Endometrium (tissue), 2 donors: ENCODE results near the gene PPP1R7.

Source experiments
- FAIRE-seq: peaks from 2 replicates; lab custom pipeline; 2012; peaks lifted over from hg19 to GRCh38; lab: Jason Lieb, UNC
- donor health status: control.
- donor health status: control.

The PPP1R7 gene

DNA sequence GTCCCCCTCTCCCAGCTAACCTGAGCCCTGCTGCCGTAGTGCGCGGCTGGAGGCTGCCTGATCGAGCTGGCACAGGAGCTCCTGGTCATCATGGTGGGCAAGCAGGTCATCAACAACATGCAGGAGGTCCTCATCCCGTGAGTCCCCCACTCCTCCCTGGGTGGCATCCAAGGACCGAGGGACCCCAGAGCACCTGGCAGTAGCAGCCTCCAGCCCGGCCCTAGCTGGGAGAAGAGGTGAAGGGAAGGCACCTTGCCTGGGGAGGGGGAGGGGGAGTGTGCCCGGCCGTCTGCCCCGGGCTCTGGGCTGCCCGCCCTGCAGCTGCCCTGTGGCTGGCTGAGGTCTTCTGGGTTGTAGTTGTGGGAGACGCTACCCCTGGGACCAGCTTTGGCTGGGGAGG lies 64.5 kb downstream of the PPP1R7 start:
- no peak for FAIRE-seq

DNA sequence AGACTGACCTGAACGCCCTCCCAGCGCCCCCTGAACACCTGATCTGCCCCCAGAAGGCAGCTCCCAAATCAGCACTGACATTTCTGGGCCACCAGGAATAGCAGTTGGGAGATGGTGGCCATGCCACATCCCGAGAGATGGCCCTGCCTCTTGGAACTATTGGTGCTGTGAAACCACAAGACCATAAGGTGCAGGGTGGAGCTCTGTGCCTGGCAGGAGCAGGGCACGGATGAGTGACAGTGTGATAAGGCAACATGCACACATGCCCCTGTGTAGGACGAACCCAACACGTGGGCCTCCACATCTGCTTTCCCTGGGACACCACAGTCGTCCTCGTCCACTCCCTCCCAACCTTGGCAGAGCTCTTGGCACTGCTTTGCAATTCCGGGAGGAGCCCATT lies 65.2 kb downstream of the PPP1R7 start:
- FAIRE-seq = no peak

DNA sequence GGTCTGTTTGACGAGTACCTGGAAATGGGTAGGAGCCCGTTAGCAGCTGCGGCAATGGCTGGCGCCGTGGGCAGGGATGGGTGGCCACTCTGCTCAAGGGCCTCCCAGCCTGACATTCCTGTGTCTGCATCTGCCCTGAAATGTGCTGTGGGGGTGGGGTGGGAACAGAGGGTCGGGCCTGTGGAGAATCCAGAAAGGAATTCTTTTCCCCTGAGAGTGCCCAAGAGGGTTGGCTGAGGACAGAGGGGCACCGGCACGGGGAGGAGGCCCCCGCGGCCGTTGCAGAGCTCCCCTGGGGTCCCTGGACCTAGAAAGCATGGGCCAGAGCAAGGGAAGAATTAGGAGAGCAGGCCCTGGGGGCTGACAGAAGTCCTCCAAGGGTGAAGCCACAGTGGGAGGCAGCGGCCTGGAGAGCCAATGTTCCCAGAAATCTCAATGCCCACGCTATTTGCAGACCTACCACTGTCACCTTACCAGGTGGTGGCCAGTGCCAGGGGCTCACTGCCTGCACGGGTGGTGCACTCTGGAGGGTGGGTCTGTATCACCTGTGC lies 66.0 kb downstream of the PPP1R7 start:
- no peak for FAIRE-seq

DNA sequence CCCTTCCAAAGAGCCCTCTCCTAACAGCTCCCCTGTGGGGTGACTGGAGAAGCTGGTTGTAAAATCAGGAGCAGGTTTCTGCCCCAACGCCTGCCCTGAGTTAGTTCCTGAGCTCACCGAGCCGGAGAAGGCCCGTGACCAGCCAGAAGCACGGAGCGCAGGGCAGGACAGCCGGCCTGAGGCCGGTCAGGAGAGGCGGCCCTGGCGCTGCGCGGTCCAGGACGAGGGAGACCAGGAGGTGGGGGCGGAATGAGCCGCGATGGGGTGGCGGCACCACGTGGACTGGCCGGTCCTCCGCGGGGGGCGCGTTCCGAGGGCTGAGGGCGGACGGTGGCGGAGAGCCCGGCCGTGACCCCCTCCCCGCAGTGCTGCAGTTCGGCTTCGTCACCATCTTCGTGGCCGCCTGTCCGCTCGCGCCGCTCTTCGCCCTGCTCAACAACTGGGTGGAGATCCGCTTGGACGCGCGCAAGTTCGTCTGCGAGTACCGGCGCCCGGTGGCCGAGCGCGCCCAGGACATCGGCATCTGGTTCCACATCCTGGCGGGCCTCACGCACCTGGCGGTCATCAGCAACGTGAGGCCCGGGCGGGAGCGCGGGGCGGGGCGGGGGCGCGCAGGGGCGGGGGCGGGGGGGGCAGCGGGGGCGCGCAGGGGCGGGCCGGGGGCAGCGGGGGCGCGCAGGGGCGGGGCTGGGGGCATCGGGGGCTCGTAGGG lies 67.2 kb downstream of the PPP1R7 start:
- FAIRE-seq = no peak

DNA sequence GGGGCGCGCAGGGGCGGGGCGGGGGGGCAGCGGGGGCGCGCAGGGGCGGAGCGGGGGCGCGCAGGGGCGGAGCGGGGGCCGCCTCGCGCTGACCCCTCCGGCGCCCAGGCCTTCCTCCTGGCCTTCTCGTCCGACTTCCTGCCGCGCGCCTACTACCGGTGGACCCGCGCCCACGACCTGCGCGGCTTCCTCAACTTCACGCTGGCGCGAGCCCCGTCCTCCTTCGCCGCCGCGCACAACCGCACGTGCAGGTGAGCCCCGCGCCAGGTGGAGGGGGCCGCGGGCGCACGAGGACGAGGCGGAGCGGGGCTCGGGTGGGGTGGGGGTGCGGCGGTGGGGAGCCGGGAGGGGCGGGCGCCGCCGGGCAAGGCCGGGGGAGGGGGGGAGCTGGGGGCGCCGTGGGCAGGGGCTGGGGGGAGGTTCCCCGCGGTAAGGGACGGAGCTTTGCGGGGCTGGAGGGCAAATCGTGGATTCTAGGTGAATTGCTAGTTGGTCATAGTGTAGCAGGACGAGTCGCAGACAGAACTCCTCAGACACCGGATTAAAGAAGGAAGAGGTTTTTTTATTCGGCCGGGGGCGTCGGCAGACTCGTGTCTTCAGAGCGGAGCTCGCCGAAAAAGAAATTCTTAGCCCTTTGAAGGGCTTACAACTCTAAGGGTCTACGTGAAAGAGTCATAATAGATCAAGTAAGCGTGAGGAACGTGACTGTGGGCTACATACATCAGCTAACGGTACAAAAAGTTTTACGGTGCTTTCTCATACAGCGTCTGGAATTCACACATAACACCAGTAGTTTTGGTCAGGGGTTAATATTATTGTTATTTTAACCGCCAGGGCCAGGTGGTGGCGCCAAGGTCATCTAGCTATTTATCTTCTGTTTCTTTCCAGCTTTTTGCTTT lies 68.1 kb downstream of the PPP1R7 start:
- FAIRE-seq = no peak

DNA sequence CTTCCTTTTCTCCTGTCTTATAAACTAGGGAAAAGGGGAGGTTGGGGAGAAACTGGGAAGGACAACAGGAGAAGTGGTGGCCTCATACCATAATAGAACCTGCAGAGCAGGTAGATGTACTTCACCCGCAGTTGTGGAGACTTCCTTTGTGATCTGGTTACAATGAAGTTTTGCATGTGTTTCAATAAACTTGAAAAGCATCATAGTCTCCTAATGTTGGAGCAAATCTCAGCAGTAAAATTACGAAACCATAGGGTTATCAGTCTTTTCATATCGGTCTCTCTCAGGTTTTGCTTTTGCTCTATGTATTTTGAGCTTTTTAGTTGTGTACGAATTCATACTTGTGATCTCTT lies 68.7 kb downstream of the PPP1R7 start:
- FAIRE-seq = no peak

DNA sequence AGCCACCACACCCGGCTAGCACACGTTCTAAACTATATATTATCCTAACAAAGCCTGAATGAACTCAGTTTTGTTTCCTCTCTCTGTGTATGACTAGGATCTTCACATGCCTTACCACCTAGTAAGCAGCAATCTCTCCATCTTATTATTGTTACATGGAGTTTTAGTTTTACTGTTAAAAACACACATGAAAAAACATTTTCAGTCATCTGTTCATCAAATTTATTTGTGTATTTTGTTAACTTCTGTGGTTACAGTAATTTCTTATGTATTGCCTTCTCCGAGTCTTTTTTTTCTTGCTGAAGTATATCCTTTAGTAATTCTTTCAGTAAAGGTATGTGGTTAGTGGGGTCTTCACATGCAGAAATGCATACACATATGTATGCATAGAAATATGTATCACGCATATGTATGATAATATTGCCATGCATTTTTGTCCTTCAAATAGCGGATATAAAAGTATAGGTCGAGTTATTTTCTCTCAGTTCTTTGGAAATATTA lies 69.6 kb downstream of the PPP1R7 start:
- no peak for FAIRE-seq

DNA sequence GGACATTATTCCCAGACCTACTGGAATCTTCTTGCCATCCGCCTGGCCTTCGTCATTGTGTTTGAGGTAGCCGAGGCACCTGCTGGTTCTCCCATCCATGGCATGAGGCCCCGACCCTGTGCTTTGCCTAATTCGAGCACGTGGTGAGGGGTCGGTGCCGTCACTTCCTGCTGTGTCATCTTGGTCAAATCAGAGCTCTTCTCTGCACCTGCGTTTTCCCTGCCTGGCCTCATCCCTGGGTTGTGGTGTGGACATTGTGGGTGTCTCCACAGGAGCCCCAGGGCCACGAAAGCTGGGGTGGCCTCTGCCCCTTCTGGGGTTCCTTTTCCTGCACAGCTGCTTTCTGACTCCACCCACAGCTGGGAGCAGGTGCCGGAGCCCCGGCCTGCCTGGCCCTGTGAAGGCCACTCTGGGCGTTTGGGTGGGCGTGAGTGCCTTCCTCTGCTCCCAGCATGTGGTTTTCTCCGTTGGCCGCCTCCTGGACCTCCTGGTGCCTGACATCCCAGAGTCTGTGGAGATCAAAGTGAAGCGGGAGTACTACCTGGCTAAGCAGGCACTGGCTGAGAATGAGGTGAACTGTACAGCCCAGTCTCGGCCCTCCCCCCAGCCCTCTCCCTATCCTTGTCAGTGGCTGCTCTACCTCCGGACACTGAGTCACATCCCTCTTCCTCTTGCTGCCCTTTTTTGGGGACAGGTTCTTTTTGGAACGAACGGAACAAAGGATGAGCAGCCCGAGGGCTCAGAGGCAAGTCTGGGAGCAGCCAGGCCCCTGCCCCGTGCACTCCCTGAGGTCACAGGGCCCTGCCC lies 73.1 kb downstream of the PPP1R7 start:
- no peak for FAIRE-seq

DNA sequence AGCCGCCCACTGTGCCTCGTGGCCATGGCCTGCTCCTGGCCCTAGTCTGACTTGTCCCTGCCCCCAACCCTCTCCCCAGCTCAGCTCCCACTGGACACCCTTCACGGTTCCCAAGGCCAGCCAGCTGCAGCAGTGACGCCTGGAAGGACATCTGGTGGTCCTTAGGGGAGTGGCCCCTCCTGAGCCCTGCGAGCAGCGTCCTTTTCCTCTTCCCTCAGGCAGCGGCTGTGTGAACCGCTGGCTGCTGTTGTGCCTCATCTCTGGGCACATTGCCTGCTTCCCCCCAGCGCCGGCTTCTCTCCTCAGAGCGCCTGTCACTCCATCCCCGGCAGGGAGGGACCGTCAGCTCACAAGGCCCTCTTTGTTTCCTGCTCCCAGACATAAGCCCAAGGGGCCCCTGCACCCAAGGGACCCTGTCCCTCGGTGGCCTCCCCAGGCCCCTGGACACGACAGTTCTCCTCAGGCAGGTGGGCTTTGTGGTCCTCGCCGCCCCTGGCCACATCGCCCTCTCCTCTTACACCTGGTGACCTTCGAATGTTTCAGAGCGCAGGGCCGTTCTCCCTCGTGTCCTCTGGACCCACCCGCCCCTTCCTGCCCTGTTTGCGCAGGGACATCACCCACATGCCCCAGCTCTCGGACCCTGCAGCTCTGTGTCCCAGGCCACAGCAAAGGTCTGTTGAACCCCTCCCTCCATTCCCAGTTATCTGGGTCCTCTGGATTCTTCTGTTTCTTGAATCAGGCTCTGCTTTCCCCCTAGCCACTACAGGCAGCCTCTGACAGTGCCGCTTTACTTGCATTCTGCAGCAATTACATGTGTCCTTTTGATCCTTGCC lies 74.0 kb downstream of the PPP1R7 start:
- FAIRE-seq = no peak

DNA sequence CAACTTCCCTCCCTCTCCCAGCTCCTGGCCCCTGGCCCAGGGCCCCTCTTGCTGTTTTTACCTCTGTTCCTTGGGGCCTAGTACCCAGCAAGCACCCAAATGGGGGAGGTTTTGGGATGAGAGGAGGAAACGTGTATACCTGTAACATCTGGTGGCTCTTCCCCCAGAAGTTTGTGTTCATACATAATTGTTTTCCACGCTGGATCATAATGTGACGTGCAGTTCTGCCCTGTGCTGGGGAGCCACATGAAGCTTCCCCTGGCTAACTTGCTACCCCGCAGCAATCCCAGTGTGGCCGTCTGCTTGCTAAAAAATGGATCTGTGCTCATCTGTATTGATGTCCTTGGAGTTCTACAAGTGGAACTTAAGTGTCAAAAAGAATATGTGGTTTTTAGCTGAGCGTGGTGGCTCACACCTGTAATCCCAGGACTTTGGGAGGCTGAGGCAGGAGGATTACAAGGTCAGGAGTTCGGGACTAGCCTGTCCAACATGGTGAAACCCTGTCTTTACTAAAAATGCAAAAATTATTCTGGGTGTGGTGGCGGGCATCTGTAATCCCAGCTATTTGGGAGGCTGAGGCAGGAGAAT lies 74.7 kb downstream of the PPP1R7 start:
- FAIRE-seq = no peak

DNA sequence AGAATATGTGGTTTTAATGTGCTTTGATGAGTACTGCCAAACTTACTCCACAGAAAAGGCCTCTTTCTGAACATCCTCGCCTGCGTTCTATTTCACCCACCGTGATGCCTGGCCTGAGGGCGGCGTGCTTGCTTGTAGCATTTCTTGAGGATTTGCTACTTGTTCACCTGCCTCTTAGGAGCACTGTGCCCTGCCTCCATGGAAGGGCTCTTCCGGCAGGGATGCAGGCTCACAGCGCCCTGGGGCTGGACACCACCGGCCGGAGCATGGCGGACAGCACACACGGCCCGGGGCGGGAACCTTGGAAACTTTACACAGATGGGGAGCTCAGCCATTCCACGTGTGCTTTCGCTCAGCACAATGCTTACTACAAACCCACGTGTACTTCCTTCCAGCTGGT lies 75.3 kb downstream of the PPP1R7 start:
- no peak for FAIRE-seq

DNA sequence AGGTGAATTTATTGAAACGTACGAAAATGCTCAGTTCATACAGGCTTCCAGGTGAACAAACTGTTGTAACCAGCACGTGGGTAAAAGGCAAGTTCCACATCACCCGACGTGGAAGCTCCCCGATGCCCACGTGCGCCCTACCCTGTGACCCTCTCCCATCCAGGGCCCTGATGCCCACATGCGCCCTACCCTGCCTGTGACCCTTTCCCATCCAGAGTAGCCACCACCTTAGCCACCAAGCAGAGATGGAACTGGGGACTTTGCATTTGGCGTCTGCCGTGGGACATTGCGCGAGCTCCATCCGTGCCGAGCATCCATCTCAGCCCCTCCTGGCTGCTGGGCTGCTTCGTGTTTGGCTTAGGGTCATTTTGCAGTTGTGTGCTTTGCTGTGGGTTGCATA lies 75.7 kb downstream of the PPP1R7 start:
- FAIRE-seq = no peak

DNA sequence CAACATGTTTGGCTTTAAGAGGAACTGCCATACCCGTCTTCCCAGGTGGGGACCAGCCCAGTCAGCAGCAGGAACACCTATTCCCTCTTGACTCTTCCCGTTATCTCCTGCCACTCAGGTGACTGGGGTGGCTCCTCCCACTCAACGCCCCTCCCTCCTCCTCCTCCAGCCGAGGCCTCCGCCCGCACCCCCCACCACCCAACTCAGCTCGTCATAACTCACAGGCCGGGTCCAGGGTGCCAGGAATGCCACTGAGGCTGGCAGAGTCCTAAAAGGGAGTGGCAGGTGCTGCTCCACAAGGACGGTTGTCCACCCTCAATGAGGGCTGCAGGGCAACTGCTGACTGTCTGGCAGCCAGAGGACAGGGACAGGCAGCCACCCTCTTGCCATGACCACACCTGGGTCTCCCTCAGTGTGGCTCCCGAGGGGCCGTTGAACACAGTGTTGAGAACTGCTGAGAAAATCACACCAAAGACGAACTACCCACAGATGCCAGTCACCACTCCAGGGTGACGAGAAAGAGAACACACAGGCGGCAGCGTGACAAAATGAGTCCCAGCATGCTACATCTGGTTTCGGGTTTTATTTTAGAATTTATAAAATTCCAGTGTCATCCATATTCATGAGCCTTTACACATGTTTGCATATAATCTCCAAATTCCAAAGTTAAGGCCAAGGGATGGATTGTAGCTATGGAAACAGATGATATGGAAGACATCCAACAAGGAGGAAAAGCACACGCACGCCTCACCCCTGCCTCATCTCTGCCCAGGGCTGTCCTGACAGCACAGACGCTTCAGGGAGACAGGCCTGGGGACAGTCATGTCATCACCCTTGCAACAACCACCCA lies 76.7 kb downstream of the PPP1R7 start:
- no peak for FAIRE-seq

DNA sequence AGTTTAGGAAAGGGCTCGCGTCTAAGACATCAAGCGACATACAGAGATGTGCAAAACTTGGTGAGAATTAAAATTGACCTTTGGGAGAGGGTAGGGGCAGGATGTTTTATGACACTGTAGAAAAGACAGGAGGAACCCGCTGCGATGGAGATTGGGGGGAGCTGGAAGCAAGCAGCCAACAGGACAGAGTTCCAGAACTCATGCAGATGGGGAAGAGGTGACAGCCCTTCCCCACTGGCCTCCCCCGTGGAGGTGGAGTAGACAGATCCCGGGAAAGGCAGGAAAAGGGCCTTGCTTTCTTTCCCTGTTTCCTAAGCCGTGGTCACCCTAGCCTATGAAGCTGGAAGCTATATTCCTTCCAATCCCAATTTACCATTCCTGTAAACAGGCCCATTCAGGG lies 77.3 kb downstream of the PPP1R7 start:
- FAIRE-seq = no peak

DNA sequence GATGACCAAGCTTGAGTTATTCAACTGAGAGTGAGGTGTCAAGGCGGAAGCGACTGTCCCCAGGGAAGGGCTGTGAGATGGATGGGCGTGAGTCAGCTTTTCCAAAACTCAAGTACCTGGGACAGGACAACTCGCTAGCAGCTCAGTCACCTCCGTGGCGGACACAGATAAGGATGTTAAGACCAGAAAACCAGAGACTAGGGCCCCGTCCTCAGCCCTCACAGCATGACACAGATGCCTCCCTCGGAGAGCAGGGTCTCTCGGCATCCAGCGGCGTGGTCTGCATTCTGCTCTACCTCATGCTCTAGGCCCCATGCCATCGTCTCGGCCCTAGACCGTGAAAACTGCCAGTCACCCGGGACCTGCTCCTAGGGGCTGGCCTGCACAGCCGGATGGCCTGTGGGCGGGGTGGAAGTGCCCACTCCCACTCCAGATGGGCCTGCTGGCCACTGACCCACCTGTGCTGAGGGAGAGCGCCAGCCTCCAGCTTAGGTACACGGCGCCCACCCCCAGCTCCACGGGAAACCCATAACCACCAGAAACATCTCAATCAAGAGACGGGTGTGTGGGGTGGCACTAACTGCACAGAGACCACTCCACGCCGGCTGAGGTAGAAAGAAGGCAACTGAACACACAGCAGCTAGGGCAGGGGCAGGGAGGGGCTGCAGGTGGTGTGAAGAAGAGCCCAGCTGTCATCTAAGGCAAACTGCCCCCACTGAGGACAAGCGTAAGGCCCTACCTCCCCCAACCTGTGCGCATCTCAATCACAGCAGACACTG lies 78.0 kb downstream of the PPP1R7 start:
- FAIRE-seq = no peak

DNA sequence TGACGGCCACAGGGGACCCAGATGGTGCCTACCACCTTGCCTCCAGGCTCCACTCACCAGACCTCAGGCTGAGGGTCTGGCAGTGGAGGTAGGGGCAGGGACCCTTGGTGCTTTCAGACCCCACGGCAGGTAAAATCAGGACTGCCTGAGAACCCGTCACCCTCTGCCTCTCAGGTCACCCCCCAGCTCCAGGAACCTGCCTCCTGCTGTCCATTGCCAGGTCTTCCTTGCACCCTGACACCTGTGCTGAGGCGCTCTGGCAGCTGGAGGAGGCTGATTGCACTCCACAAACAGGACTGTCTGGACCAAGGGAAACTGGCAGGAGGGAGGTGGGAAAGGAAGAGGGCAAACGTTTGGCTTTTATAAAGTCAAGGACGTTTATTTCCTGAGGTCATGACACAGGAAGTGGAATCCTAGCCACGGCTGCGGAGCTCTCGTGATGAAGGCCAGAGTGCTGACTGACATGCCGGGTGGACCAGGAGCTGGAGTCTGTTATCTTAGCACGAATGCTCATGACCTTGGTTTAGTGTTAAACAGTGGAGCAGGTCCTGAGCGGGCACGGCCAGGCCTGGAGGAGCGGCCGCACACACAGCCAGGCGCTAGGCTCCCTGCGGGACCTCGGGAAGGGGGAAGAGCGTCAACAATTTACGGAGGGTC lies 78.7 kb downstream of the PPP1R7 start:
- FAIRE-seq = no peak

DNA sequence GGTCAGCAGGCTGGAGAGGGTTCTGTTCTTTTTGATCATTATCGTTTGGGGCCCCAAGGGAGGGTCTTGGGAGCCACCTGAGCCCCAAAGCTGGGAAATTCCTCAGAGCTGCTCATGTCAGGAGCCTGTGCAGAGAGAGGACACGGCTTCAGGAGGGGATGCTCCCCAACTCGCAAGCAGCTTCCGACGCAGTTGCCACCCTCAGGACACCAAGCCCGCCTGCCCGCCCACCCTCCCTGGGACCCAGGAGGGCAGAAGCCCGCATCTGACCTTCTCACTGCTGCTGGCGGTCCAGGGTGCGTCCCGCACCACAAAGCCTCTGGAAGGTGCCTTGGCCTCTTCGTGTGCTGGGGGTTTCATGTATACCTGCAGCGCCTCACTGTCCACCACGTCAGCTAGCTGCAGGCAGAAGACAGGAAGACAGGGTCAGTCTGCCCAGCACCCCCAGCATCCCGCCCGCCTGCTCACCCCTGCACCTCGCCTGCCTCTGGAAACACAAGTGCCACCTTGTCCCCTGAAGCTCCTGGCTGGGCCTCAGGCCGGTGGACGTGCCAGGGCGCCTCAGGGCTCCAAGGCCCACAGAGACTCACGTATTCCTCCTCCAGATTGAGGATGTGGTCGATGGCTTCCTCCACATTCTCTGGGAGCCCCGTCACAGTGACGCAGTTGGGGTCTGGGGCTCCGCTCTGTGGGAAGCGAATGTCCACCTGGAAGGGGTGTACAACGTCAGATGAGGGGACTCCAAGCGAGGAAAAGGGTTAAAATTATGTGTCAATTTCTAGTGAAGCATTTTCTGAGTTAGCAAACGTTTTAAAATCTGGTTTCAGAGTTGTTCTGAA lies 79.5 kb downstream of the PPP1R7 start:
- no peak for FAIRE-seq

DNA sequence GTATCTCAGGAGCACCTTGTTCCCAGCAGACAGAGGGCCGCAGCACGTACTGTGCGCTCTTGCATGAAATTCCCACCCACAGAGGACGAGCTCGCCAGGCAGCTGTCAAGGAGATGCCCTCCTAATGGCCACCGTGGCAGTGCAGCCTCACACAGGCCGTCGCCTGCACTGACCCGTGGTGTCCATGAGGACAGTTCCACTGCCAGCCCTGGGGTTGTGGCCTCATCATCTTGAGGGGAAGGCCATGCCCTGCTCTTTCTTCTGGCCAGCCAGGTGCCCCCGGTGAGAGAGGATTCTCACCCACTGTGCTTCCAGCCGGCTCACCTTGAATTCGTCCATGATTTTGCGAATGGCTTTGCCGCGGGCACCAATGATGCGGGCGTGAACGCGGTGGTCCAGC lies 80.2 kb downstream of the PPP1R7 start:
- FAIRE-seq = no peak
